ENCODE data around the gene FYN. TPM values are rescaled to one million over a fixed set of nuclear protein-coding genes. Genes with fewer than 3 reads are reported as not detected.
A peak's percentile ranks its signal among the peaks of the same experiment; 100 is the strongest.

FYN gene
- total RNA-seq, 1 donor = 106 TPM

DNA sequence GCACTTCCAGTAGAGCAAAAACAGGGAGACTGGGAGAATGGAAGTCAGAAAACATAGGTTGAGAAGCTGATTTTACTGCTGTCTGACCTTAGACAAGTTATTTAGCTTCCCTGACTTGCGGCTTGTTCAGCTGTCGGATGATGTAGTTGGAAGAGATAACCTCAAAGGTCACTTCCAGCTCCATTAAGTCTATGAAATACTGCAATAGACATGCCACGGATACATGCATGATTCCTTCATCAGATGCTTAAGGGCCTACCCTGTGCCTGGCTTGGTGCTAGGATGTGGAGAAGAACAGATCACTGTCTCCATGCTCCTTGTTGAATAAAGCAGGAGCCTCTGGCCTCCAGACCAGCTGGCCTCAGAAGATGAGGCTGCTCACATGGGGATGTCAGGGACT lies 43.7 kb downstream of the FYN start:
- peaks cover 5% of the 10 kb centered on the region for H4K20me1 ChIP-seq (ENCODE audit: insufficient read depth, low read length)
- H3K4me2 ChIP-seq (ENCODE audit: insufficient read depth, low read length) = no peak overlapping the region
- H3K4me1 ChIP-seq (ENCODE audit: insufficient read depth, low read length) = peaks cover 26% of the 10 kb centered on the region
- H3K4me3 ChIP-seq (ENCODE audit: insufficient read depth, low read length) = no peak overlapping the region
- H3K27me3 ChIP-seq (ENCODE audit: insufficient read depth, low read length) = no peaks in the 10 kb centered on the region
- peaks cover 72% of the 10 kb centered on the region for H3K79me2 ChIP-seq (ENCODE audit: insufficient read depth, low read length)
- H3K36me3 ChIP-seq (ENCODE audit: insufficient read depth, low read length) = peaks cover 6% of the 10 kb centered on the region
- H3K9me3 ChIP-seq (ENCODE audit: low read depth, low read length) = no peaks in the 10 kb centered on the region
- H3K27ac ChIP-seq (ENCODE audit: low read depth, low read length) = no peak overlapping the region
- no peak for DNase-seq (ENCODE audit: insufficient read length, low spot score, missing footprints)
- H2AFZ ChIP-seq (ENCODE audit: low read length) = no peak overlapping the region
- TF ChIP-seq, protein P1, sequence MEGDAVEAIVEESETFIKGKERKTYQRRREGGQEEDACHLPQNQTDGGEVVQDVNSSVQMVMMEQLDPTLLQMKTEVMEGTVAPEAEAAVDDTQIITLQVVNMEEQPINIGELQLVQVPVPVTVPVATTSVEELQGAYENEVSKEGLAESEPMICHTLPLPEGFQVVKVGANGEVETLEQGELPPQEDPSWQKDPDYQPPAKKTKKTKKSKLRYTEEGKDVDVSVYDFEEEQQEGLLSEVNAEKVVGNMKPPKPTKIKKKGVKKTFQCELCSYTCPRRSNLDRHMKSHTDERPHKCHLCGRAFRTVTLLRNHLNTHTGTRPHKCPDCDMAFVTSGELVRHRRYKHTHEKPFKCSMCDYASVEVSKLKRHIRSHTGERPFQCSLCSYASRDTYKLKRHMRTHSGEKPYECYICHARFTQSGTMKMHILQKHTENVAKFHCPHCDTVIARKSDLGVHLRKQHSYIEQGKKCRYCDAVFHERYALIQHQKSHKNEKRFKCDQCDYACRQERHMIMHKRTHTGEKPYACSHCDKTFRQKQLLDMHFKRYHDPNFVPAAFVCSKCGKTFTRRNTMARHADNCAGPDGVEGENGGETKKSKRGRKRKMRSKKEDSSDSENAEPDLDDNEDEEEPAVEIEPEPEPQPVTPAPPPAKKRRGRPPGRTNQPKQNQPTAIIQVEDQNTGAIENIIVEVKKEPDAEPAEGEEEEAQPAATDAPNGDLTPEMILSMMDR (IDR thresholded peaks at IDR 0.05; ENCODE audit: extremely low read depth, low read depth, low read length) = no peak

DNA sequence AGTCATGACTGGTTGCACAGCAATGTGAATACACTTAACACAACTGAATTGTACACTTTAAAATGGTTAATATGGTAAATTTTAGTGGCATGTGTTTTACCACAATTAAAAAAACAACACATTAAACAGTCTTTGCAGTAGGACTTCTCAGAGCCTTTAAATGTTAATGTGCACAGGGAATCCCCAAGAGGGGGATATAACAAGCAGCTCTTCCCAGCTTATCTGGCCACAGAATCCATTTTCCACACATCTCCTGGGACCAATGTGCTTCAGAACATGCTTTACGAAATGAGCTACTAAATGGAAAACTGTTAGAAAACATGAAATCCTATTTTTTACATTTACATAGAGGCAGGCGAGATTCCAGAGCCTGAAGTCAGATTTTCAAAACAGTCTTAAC lies 44.4 kb downstream of the FYN start:
- Histone ChIP-seq H3K27ac (ENCODE audit: low read depth, low read length) (no peak overlapping the region), H3K9me3 (ENCODE audit: low read depth, low read length) (no peaks in the 10 kb centered on the region), H3K36me3 (ENCODE audit: insufficient read depth, low read length) (peaks cover 6% of the 10 kb centered on the region), H3K4me1 (ENCODE audit: insufficient read depth, low read length) (peaks cover 33% of the 10 kb centered on the region), H3K4me2 (ENCODE audit: insufficient read depth, low read length) (no peak overlapping the region), H3K79me2 (ENCODE audit: insufficient read depth, low read length) (peaks cover 67% of the 10 kb centered on the region), H3K4me3 (ENCODE audit: insufficient read depth, low read length) (no peak overlapping the region), H4K20me1 (ENCODE audit: insufficient read depth, low read length) (peaks cover 2% of the 10 kb centered on the region), H2AFZ (ENCODE audit: low read length) (no peak overlapping the region), H3K27me3 (ENCODE audit: insufficient read depth, low read length) (no peaks in the 10 kb centered on the region)
- TF ChIP-seq, protein P1 (IDR thresholded peaks at IDR 0.05; ENCODE audit: extremely low read depth, low read depth, low read length) = no peak
- DNase-seq (ENCODE audit: insufficient read length, low spot score, missing footprints) = no peak

DNA sequence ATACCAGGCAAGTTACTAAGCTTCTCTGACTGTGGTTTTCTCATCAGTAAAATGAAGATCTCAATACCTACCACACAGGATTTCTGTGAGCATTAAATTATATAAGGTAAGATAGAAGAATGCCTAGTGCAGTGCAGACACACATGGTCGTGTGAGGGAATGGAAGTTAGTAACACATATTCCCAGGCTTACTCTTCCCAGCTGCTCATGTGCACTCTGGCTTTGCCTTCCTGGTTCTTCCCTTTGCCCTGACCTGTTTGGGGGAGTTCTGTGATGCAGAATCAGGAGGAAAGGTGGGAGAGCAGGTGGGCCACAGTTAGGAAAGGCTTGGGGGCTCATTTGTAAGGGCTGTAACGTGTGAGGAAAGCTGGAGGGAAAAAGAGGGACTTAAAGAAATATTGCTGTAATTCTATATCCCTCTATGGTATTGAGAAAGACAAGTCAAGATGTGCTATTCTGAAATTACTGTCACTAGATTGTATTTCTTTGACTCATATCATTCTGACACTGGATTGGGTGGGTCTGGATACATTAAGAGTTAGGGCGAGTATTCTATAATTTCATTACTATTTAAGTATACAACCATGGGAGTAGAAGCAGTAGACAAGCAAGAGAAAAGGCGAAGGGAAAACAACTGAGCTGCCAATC lies 47.7 kb downstream of the FYN start:
- H3K9me3 ChIP-seq (ENCODE audit: low read depth, low read length) = no peaks in the 10 kb centered on the region
- DNase-seq (ENCODE audit: insufficient read length, low spot score, missing footprints) = no peak
- H2AFZ ChIP-seq (ENCODE audit: low read length) = no peak overlapping the region
- no peak overlapping the region for H3K4me3 ChIP-seq (ENCODE audit: insufficient read depth, low read length)
- H3K4me2 ChIP-seq (ENCODE audit: insufficient read depth, low read length) = no peak overlapping the region
- H3K4me1 ChIP-seq (ENCODE audit: insufficient read depth, low read length) = peaks cover 30% of the 10 kb centered on the region
- peaks cover 52% of the 10 kb centered on the region for H3K79me2 ChIP-seq (ENCODE audit: insufficient read depth, low read length)
- peaks cover 6% of the 10 kb centered on the region for H3K36me3 ChIP-seq (ENCODE audit: insufficient read depth, low read length)
- H3K27me3 ChIP-seq (ENCODE audit: insufficient read depth, low read length) = no peaks in the 10 kb centered on the region
- peak overlapping the region; percentile 2 for H3K27ac ChIP-seq (ENCODE audit: low read depth, low read length)
- TF ChIP-seq, protein P1 (IDR thresholded peaks at IDR 0.05; ENCODE audit: extremely low read depth, low read depth, low read length) = no peak
- H4K20me1 ChIP-seq (ENCODE audit: insufficient read depth, low read length) = peaks cover 2% of the 10 kb centered on the region

DNA sequence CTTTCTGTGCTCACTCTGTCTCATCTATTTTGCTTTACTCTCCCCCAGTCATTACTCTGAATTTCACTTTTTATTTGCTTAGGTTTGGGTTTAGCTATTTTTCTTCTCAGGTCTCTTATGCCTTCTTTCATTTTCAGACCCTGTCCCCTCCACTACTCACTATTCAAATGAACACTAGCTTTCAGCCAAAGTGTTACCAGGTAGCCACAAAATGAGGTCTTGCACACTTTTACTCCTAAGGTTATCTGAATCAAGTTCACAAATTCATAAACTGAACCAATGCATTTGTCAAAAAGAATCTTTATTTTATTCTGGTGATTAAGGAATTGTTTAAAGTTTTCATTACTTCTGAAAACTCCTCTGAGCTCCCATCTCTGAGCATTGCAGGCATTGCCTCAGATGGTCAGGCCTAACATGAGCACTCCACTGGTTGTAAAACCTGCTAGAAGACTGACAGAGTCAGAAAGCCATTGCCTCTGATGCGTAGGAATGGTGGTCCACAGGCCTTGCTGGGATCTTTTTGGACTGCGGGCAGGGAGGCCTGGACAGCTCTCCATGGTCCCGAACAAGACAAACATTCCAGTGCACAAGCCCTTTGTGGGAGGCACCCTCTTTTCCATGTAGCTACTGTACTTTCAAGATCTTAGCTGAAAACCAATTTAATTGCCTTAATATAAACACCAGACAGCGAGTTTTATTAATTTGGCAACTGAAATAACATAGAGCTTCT lies 48.5 kb downstream of the FYN start:
- H3K4me1 ChIP-seq (ENCODE audit: insufficient read depth, low read length) = peaks cover 30% of the 10 kb centered on the region
- no peaks in the 10 kb centered on the region for H3K27me3 ChIP-seq (ENCODE audit: insufficient read depth, low read length)
- H4K20me1 ChIP-seq (ENCODE audit: insufficient read depth, low read length) = peaks cover 2% of the 10 kb centered on the region
- TF ChIP-seq, protein P1 (IDR thresholded peaks at IDR 0.05; ENCODE audit: extremely low read depth, low read depth, low read length) = no peak
- no peak overlapping the region for H3K4me3 ChIP-seq (ENCODE audit: insufficient read depth, low read length)
- no peak overlapping the region for H2AFZ ChIP-seq (ENCODE audit: low read length)
- H3K9me3 ChIP-seq (ENCODE audit: low read depth, low read length) = no peaks in the 10 kb centered on the region
- H3K36me3 ChIP-seq (ENCODE audit: insufficient read depth, low read length) = peaks cover 6% of the 10 kb centered on the region
- peak overlapping the region; percentile 86 for H3K27ac ChIP-seq (ENCODE audit: low read depth, low read length)
- peaks cover 59% of the 10 kb centered on the region for H3K79me2 ChIP-seq (ENCODE audit: insufficient read depth, low read length)
- no peak for DNase-seq (ENCODE audit: insufficient read length, low spot score, missing footprints)
- peak overlapping the region; percentile 65 for H3K4me2 ChIP-seq (ENCODE audit: insufficient read depth, low read length)
